GM12875 (cell line): ENCODE data around the gene CST5.
"Not testable (repeated sequence)": the region's sequence is repeated elsewhere in the genome, so short reads cannot be mapped to it uniquely, and the experiment has no call there.

Experiments
- H3K4me3 ChIP-seq: one replicate; pipeline ENCODE4 v1.5.1; 2011; ENCODE audit warnings: low read depth, low read length, control low read depth
- CTCF ChIP-seq: IDR thresholded peaks from 2 replicates; pipeline ENCODE4 v1.5.1; 2011; ENCODE audit warnings: low read depth, mild to moderate bottlenecking, control low read depth, inconsistent platforms, low read length, moderate library complexity, borderline replicate concordance; ENCODE audit not compliant: insufficient read depth

CST5 gene

DNA sequence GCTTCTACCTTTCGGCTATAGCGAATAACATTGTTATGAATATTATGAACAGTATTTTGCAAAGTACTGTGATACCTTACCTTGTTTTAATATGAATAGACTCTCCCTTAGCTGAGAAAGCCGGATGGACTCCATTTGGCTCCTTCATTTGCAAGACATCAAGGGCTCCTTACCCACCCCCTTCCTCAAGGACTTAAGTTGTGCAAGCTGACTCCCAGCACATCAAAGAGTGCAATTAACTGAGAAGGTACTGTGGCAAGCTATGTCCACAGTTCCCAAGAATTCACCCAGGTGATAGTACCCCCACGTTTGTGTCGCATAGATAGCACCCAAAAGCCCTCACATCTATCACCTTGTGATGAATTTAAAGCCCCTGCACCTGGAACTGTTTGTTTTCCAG is 11.2 kb downstream of the CST5 start:
- TF ChIP-seq CTCF, result no peak

GRCh38 chr20:23867152-23867776 is 12.3 kb downstream of the CST5 start:
- H3K4me3 ChIP-seq, result no peak overlapping the region
- TF ChIP-seq CTCF, result no peak

More for the DNA sequence above, 11.2 kb downstream of the CST5 start:
- H3K4me3 ChIP-seq, result no peak overlapping the region

- H3K4me3 ChIP-seq, result not testable (repeated sequence)
Measured at GRCh38 chr20:23860771-23861170, 18.8 kb downstream of the CST5 start.

DNA sequence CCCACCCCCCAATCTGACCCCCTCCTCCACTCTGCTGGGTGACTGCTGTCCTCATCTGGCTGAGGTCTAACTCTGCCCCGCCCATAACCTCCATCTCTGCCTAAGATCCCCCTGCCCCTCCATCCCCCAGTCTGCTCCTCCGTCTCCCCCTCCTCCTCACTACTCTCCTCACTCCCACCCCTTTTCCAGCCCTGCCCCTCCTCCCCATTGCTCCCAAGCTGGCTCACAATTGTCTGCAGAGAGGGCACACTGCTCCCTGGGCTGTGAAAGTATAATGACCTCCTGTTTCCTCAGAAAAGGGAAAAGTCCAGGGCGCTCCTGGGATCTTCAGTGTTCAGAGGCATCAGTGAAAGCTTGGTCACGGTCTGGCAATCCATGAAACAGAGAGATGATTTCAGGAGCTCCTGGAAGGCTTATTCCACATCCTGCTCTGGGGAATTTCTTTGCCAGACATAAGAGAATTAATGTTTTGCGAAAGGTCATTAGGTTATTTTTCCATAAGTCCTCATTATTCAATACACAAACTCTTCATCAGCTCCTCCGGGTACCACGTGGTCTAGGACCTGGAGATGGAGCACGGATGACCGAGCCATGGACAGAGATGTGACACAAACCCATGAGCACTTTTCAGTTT is 21.5 kb downstream of the CST5 start:
- no peak for TF ChIP-seq CTCF

DNA sequence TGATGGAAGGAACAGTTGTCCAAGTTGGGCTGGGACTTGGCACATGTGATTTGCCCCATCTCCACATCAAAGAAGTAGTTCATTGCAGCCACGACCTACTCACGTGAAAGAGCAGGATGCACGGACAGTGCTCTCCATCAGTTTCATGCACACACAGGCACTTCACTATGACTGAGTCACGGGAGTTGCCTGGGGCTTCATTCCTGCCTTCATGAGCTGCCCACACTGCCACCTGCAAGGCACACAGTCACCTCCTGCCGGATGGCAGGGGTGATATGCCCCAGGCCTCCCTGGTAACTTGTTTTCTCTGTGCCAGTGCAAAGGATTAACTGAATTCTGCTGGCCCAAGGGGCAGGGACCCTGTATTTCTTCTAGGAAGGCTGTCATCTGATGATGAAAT is 22.8 kb downstream of the CST5 start:
- no peak for TF ChIP-seq CTCF
- no peak overlapping the region for H3K4me3 ChIP-seq

More for the DNA sequence above, 21.5 kb downstream of the CST5 start:
- no peak overlapping the region for H3K4me3 ChIP-seq

GRCh38 chr20:23856226-23856625 is 23.3 kb downstream of the CST5 start:
- TF ChIP-seq CTCF, result no peak
- no peak overlapping the region for H3K4me3 ChIP-seq

DNA sequence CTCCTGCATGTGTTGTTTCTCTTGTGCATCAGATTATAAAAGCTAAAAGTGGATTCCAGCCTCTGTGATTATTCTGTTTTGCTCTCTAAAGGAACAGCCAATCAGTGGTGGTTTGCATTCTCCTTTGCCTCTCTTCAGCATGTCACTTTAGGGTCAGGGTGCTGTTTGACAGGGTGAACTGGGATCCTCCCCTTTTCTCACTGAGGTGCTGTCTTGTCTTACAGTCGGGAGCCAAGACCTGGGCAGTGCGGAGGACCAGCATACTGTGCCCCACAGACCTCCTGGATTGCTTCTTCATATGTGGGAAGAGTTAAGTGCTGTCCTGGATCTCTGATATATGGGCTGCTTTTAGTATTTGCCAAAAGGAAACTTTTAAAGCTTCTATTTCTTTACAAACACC is 37.9 kb downstream of the CST5 start:
- H3K4me3 ChIP-seq, result no peak overlapping the region
- TF ChIP-seq CTCF, result no peak
